GM12878 (cell line): Measurements from ENCODE around the gene LILRB1. TPM values are rescaled to one million over a fixed set of nuclear protein-coding genes. Genes with fewer than 3 reads are reported as not detected.

ENCODE experiments used
- ATAC-seq: fragments of 200-7000 bp; cut with Tn5 transposase; 3 replicates; pipeline ENCODE4 v1.9.1; 2020; ENCODE audit warnings: mild to moderate bottlenecking, moderate library complexity
- BruUV-seq: library from RNA; stranded (reverse); fragments of 400-500 nt; replicated peaks from 2 replicates; lab custom pipeline; 2021; lab: Mats Ljungman, UMichigan
- CTCF ChIA-PET: fragments of 300-600 bp; sonication (Branson Sonifier 250); formaldehyde crosslinking; extraction: SDS; loops from one replicate; lab custom pipeline; 2021; ENCODE audit warnings: inconsistent platforms; lab: Yijun Ruan, JAX
- POLR2A ChIA-PET: fragments of 350-600 bp; formaldehyde crosslinking; extraction: SDS; loops from one replicate; lab custom pipeline; 2021; ENCODE audit warnings: inconsistent platforms; lab: Charles Lee
- RAD21 ChIA-PET: fragments of 300-600 bp; sonication (Branson Sonifier 250); formaldehyde crosslinking; loops from one replicate; lab custom pipeline; 2023; ENCODE audit warnings: antibody characterized with exemption; ENCODE audit not compliant: unreplicated experiment; lab: Charles Lee
- SMC1A ChIA-PET: fragments of 300-600 bp; sonication (Branson Sonifier 250); formaldehyde crosslinking; loops from one replicate; lab custom pipeline; 2023; ENCODE audit not compliant: unreplicated experiment, uncharacterized antibody; lab: Charles Lee
- DNase-seq: peaks from one replicate; pipeline ENCODE4 v3.0.0-alpha.2; 2011; ENCODE audit warnings: low read depth, low spot score
- FAIRE-seq: peaks from 3 replicates; lab custom pipeline; 2011; peaks lifted over from hg19 to GRCh38; lab: Jason Lieb, UNC
- H2AFZ ChIP-seq: 2 replicates; pipeline ENCODE4 v1.6.0; 2011; ENCODE audit warnings: low read depth, low read length, control low read depth; ENCODE audit not compliant: control insufficient read depth
- H3K27ac ChIP-seq: 2 replicates; pipeline ENCODE4 v1.5.1; 2011; ENCODE audit warnings: control low read depth; ENCODE audit not compliant: control insufficient read depth, insufficient read depth
- H3K27me3 ChIP-seq, 2 experiments: replicated peaks in 1 of 2; 2 replicates each; pipeline versions ENCODE4 v1.6.0 to v1.6.1; 2011; ENCODE audit warnings: low read length in 1 of 2; ENCODE audit not compliant: control insufficient read depth in 2 of 2, insufficient read depth in 2 of 2
- H3K36me3 ChIP-seq, 2 experiments: 2 replicates each; pipeline ENCODE4 v1.5.1; 2011; ENCODE audit warnings: low read length in 1 of 2; ENCODE audit not compliant: control insufficient read depth in 2 of 2, insufficient read depth in 2 of 2
- H3K4me1 ChIP-seq: 2 replicates; pipeline ENCODE4 v1.6.1; 2011; ENCODE audit warnings: mild to moderate bottlenecking, low read length, moderate library complexity, mixed read lengths; ENCODE audit not compliant: control insufficient read depth, insufficient read depth
- H3K4me2 ChIP-seq: 2 replicates; pipeline ENCODE4 v1.6.0; 2011; ENCODE audit warnings: control low read depth; ENCODE audit not compliant: control insufficient read depth, insufficient read depth
- H3K4me3 ChIP-seq: fragments of 200-600 bp; sonication (generic); 2 replicates; pipeline ENCODE4 v1.5.1; 2016
- H3K79me2 ChIP-seq: 2 replicates; pipeline ENCODE4 v1.6.0; 2011; ENCODE audit warnings: low read length; ENCODE audit not compliant: control insufficient read depth, insufficient read depth
- H3K9ac ChIP-seq: 2 replicates; pipeline ENCODE4 v1.8.0; 2011; ENCODE audit warnings: low read length, control low read depth, mixed read lengths; ENCODE audit not compliant: control insufficient read depth, insufficient read depth
- H3K9me3 ChIP-seq: replicated peaks from 3 replicates; pipeline ENCODE4 v1.5.1; 2011; ENCODE audit warnings: mild to moderate bottlenecking, low read length; ENCODE audit not compliant: control insufficient read depth, insufficient read depth
- H4K20me1 ChIP-seq: 2 replicates; pipeline ENCODE4 v1.6.0; 2011; ENCODE audit not compliant: control insufficient read depth, insufficient read depth
- EGR1 ChIP-seq, 2 experiments: IDR thresholded peaks; 1 replicate in 1 of 2; 2 replicates in 1 of 2; pipeline ENCODE4 v1.6.1; 2011 to 2012; ENCODE audit warnings: low read depth in 2 of 2, low read length in 2 of 2, borderline replicate concordance in 1 of 2, mild to moderate bottlenecking in 1 of 2, moderate library complexity in 1 of 2
- HDGF ChIP-seq: fragments of 450-650 bp; IDR thresholded peaks from 2 replicates; pipeline ENCODE4 v1.6.1; 2016; ENCODE audit warnings: antibody characterized with exemption
- KDM1A ChIP-seq: fragments of 200-600 bp; sonication (generic); IDR thresholded peaks from 2 replicates; pipeline ENCODE4 v1.6.1; 2016; ENCODE audit warnings: borderline replicate concordance
- NBN ChIP-seq: fragments of 450-650 bp; IDR thresholded peaks from 2 replicates; pipeline ENCODE4 v1.6.1; 2016
- NR2C1 ChIP-seq: fragments of 450-650 bp; IDR thresholded peaks from 2 replicates; pipeline ENCODE4 v1.6.1; 2017; ENCODE audit warnings: antibody characterized with exemption, mild to moderate bottlenecking, moderate library complexity
- RAD21 ChIP-seq: IDR thresholded peaks from 2 replicates; pipeline ENCODE4 v1.6.1; 2011; ENCODE audit warnings: mild to moderate bottlenecking, low read depth, low read length, moderate library complexity; ENCODE audit not compliant: insufficient read depth
- STAT3 ChIP-seq: IDR thresholded peaks from 2 replicates; pipeline ENCODE4 v1.6.1; 2011; ENCODE audit warnings: low read depth, low read length, improper control_type of control experiment
- ZNF274 ChIP-seq: IDR thresholded peaks from one replicate; pipeline ENCODE4 v1.8.0; 2011; ENCODE audit not compliant: insufficient read length, insufficient read depth
- ZSCAN29 ChIP-seq: fragments of 450-650 bp; IDR thresholded peaks from 2 replicates; pipeline ENCODE4 v1.6.1; 2017; ENCODE audit warnings: mild to moderate bottlenecking, moderate library complexity
- WGBS: methylation state at CpG from one replicate; pipeline ENCODE4 v1.1.6; 2016; ENCODE audit warnings: low lambda C conversion rate; ENCODE audit not compliant: insufficient replicate concordance, insufficient coverage; ENCODE audit errors: missing lambda C conversion rate; 5-methylcytosine and 5-hydroxymethylcytosine counted together
- in situ Hi-C: fragments of 300-500 bp; cut with MboI; formaldehyde crosslinking; loops from 9 replicates; pipeline ENCODE4 v1.14.3; 2018; ENCODE audit warnings: mixed read lengths
- intact Hi-C: fragments of 100-400 bp; cut with micrococcal nuclease; formaldehyde crosslinking; loops from one replicate; pipeline ENCODE4 v1.14.2; 2022; ENCODE audit not compliant: unreplicated experiment
- polyA plus RNA-seq, 11 experiments: library from polyadenylated mRNA; depleted of rRNA in 4 of 11; unstranded in 6 of 11; stranded (reverse) in 5 of 11; fragments of >200 nt; fragmentation: Nextera tagmentation in 4 of 11; fragmentation: Illumina TruSeq in 1 of 11; extraction: Ambion mirVana in 4 of 11; extraction: Trizol in 1 of 11; gene quantifications; 1 replicate in 1 of 11; 2 replicates in 10 of 11; pipeline versions ENCODE4 v1.2.1 to v1.2.3, GENCODE V29; 2011 to 2016; ENCODE audit warnings: inconsistent platforms in 2 of 11, missing spikeins in 2 of 11, low read depth in 1 of 11
- total RNA-seq, 4 experiments: library from RNA; depleted of rRNA in 3 of 4; stranded (reverse); fragments of >200 nt in 3 of 4; fragmentation: Illumina TruSeq in 1 of 4; extraction: Trizol in 1 of 4; gene quantifications; 2 replicates each; pipeline versions ENCODE4 v1.2.1 to v1.2.3, GENCODE V29; 2013 to 2021
- TF ChIP-seq, protein P1 (sequence below): IDR thresholded peaks from 2 replicates; pipeline ENCODE4 v1.6.1; 2012; ENCODE audit warnings: low read depth, low read length, improper control_type of control experiment
- TF ChIP-seq, protein P2 (sequence below): fragments of 450-650 bp; IDR thresholded peaks from 2 replicates; pipeline ENCODE4 v1.6.1; 2018; ENCODE audit warnings: mild to moderate bottlenecking, low read depth, moderate library complexity; ENCODE audit not compliant: partially characterized antibody
- TF ChIP-seq, protein P3 (sequence below): IDR thresholded peaks from 2 replicates; pipeline ENCODE4 v1.6.1; 2012; ENCODE audit warnings: mild to moderate bottlenecking, low read depth, low read length

The LILRB1 gene
- total and polyA plus RNA-seq, 10 of the 15 experiments (the other 5 are each of a cell fraction or from before 2014, with no cell fraction given) = 4.9 to 92.2 (median 50.1) TPM

DNA sequence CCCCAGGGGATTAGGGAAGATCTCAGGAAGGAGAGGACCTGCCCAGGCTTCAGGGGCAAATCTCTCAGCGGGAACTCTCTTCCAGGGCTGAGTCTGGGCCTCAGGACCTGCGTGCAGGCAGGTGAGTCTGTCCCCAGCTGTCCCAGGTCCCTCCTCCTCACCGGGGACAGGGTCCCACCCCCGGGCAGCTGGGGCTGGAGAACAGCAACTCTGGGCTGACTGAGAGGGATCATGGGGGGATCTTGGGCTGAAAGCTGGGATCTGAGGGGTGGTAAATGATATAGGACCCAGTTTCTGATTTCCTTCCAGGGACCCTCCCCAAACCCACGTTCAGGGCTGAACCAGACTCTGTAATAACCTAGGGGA is 22.5 kb upstream of the LILRB1 start (continued):
- TF ChIP-seq, protein P1, sequence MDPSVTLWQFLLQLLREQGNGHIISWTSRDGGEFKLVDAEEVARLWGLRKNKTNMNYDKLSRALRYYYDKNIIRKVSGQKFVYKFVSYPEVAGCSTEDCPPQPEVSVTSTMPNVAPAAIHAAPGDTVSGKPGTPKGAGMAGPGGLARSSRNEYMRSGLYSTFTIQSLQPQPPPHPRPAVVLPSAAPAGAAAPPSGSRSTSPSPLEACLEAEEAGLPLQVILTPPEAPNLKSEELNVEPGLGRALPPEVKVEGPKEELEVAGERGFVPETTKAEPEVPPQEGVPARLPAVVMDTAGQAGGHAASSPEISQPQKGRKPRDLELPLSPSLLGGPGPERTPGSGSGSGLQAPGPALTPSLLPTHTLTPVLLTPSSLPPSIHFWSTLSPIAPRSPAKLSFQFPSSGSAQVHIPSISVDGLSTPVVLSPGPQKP = no peak

DNA sequence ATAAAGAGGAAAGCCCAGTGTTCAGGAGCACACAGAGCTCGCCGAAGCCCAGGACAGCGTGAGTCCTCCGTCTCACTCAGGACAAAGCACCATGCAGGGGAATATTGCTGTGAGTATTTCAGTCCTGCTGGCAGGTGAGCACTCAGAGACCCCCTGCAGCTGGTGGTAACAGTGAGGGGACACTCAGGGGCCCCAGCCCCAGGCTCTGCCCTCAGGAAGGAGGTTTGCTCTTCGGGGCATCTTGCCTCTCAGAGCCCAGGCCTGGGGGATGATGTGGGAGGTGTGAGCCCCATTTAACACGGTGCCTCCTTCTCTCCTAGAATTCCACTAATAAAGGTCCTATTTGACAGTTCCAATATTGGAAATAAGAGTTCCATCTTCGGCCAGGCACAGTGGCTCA is 22.1 kb upstream of the LILRB1 start:
- Histone ChIP-seq H3K4me3 (no peak overlapping the region), H4K20me1 (no peaks in the 10 kb centered on the region), H3K27ac (peak overlapping the region; percentile 84), H3K27me3 (no peaks in the 10 kb centered on the region), H3K9me3 (peaks cover 15% of the 10 kb centered on the region), H3K9ac (no peak overlapping the region), H3K79me2 (no peaks in the 10 kb centered on the region; the same call in 1 of the 2 replicates), H3K36me3 (no peaks in the 10 kb centered on the region), H3K4me1 (peaks cover 33% of the 10 kb centered on the region), H3K4me2 (no peak overlapping the region), H2AFZ (no peak overlapping the region)
- POLR2A ChIA-PET = interaction anchor here (0.8 to 3.4 kb wide), 2 partner anchors 9 to 12 kb away, joined by 3 to 14 read pairs; no protein-coding TSS in a partner anchor
- SMC1A ChIA-PET = interaction anchor here (4.2 kb wide), 1 partner anchor 11 kb away, joined by 20 read pairs; no protein-coding TSS in a partner anchor
- FAIRE-seq = no peak
- TF ChIP-seq EGR1 (IDR thresholded peaks at IDR 0.05; ENCODE audit: borderline replicate concordance in 1 of 2, low read depth in 2 of 2, low read length in 2 of 2) (no peak), NR2C1 (no peak), ZNF274 (no peak), STAT3 (no peak), KDM1A (no peak), RAD21 (no peak), HDGF (no peak), NBN (no peak), ZSCAN29 (no peak)
- TF ChIP-seq, protein P2, sequence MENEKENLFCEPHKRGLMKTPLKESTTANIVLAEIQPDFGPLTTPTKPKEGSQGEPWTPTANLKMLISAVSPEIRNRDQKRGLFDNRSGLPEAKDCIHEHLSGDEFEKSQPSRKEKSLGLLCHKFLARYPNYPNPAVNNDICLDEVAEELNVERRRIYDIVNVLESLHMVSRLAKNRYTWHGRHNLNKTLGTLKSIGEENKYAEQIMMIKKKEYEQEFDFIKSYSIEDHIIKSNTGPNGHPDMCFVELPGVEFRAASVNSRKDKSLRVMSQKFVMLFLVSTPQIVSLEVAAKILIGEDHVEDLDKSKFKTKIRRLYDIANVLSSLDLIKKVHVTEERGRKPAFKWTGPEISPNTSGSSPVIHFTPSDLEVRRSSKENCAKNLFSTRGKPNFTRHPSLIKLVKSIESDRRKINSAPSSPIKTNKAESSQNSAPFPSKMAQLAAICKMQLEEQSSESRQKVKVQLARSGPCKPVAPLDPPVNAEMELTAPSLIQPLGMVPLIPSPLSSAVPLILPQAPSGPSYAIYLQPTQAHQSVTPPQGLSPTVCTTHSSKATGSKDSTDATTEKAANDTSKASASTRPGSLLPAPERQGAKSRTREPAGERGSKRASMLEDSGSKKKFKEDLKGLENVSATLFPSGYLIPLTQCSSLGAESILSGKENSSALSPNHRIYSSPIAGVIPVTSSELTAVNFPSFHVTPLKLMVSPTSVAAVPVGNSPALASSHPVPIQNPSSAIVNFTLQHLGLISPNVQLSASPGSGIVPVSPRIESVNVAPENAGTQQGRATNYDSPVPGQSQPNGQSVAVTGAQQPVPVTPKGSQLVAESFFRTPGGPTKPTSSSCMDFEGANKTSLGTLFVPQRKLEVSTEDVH = no peak
- TF ChIP-seq, protein P3, sequence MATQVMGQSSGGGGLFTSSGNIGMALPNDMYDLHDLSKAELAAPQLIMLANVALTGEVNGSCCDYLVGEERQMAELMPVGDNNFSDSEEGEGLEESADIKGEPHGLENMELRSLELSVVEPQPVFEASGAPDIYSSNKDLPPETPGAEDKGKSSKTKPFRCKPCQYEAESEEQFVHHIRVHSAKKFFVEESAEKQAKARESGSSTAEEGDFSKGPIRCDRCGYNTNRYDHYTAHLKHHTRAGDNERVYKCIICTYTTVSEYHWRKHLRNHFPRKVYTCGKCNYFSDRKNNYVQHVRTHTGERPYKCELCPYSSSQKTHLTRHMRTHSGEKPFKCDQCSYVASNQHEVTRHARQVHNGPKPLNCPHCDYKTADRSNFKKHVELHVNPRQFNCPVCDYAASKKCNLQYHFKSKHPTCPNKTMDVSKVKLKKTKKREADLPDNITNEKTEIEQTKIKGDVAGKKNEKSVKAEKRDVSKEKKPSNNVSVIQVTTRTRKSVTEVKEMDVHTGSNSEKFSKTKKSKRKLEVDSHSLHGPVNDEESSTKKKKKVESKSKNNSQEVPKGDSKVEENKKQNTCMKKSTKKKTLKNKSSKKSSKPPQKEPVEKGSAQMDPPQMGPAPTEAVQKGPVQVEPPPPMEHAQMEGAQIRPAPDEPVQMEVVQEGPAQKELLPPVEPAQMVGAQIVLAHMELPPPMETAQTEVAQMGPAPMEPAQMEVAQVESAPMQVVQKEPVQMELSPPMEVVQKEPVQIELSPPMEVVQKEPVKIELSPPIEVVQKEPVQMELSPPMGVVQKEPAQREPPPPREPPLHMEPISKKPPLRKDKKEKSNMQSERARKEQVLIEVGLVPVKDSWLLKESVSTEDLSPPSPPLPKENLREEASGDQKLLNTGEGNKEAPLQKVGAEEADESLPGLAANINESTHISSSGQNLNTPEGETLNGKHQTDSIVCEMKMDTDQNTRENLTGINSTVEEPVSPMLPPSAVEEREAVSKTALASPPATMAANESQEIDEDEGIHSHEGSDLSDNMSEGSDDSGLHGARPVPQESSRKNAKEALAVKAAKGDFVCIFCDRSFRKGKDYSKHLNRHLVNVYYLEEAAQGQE = no peak
- CTCF ChIA-PET = no interaction called here
- no peak for DNase-seq
- no TSS peak for BruUV-seq
- RAD21 ChIA-PET = no interaction called here
- WGBS = 85% methylated on average over 7 of the region's 7 CpGs
- in situ Hi-C loops (no loop called here), intact Hi-C loops (loop anchor here (5.0 kb wide), 1 partner anchor 41 kb away; no protein-coding TSS in a partner anchor)
- no peak for ATAC-seq
